Lower lobe of right lung (tissue), 2 donors: Measurements from ENCODE around the gene FAM83C. TPM values are rescaled to one million over a fixed set of nuclear protein-coding genes. Genes with fewer than 3 reads are reported as not detected.
"Not testable (repeated sequence)": the region's sequence is repeated elsewhere in the genome, so short reads cannot be mapped to it uniquely, and the experiment has no call there.

Source experiments
- ATAC-seq, 2 donors: fragments of 200-7000 bp; cut with Tn5 transposase; one replicate each; pipeline ENCODE4 v1.9.1; 2020 to 2022; ENCODE audit warnings: mild to moderate bottlenecking in 2 of 2, moderate library complexity in 2 of 2
- DNase-seq: peaks from one replicate; pipeline ENCODE4 v3.0.0-alpha.2; 2020
- H3K27ac ChIP-seq: fragments of 200-600 bp; one replicate; pipeline ENCODE4 v1.8.0; 2022
- H3K27me3 ChIP-seq: fragments of 200-600 bp; one replicate; pipeline ENCODE4 v1.8.0; 2022; ENCODE audit warnings: low read depth
- H3K36me3 ChIP-seq: fragments of 200-600 bp; one replicate; pipeline ENCODE4 v1.8.0; 2022; ENCODE audit warnings: mild to moderate bottlenecking
- H3K4me1 ChIP-seq: fragments of 200-600 bp; one replicate; pipeline ENCODE4 v1.8.0; 2022
- H3K4me3 ChIP-seq: fragments of 200-600 bp; one replicate; pipeline ENCODE4 v1.8.0; 2022; ENCODE audit warnings: mild to moderate bottlenecking
- H3K9me3 ChIP-seq: fragments of 200-600 bp; one replicate; pipeline ENCODE4 v1.8.0; 2022
- CTCF ChIP-seq: fragments of 200-600 bp; IDR thresholded peaks from one replicate; pipeline ENCODE4 v1.8.0; 2022; ENCODE audit warnings: antibody characterized with exemption, mild to moderate bottlenecking
- intact Hi-C: fragments of 100-400 bp; cut with DNase I; formaldehyde crosslinking; loops from one replicate; pipeline ENCODE4 v1.11.0; 2022
- total RNA-seq: library from RNA; stranded (reverse); fragmentation: NEBNext Ultra II Directional; extraction: Animal tissue kit (Norgen Biotek cat#: 25700); gene quantifications from one replicate; pipeline ENCODE4 v1.2.1, GENCODE V29; 2021
- donor health status: DM: no; HTN: yes; CAD: no; lungs with severe emphysema.

FAM83C gene
- total RNA-seq, 1 donor from 2014 or later = not detected

GRCh38 chr20:35264755-35265154 lies 27.5 kb downstream of the FAM83C start:
- no peak overlapping the region for H3K4me3 ChIP-seq
- intact Hi-C loops = no loop called here

GRCh38 chr20:35263532-35264341 lies 28.5 kb downstream of the FAM83C start:
- peak; percentile 83 to 89 for ATAC-seq
- H3K27me3 ChIP-seq = no peaks in the 10 kb centered on the region
- DNase-seq = peak; percentile 77
- H3K27ac ChIP-seq = peak overlapping the region; percentile 83
- intact Hi-C loops = no loop called here
- no peaks in the 10 kb centered on the region for H3K9me3 ChIP-seq
- H3K4me1 ChIP-seq = peaks cover 15% of the 10 kb centered on the region
- H3K4me3 ChIP-seq = peak overlapping the region; percentile 41
- no peak for TF ChIP-seq CTCF
- H3K36me3 ChIP-seq = peaks cover 33% of the 10 kb centered on the region

More at GRCh38 chr20:35264755-35265154, 27.5 kb downstream of the FAM83C start:
- H3K27ac ChIP-seq = peak overlapping the region; percentile 83
- no peaks in the 10 kb centered on the region for H3K27me3 ChIP-seq
- no peak for TF ChIP-seq CTCF
- ATAC-seq (peak; percentile 16 to 39), DNase-seq (no peak)
- peaks cover 24% of the 10 kb centered on the region for H3K4me1 ChIP-seq
- H3K9me3 ChIP-seq = no peaks in the 10 kb centered on the region
- H3K36me3 ChIP-seq = peaks cover 42% of the 10 kb centered on the region

- H3K4me3 ChIP-seq, intact Hi-C loops, H3K27me3 ChIP-seq, H3K9me3 ChIP-seq: not testable (repeated sequence)
- peak overlapping the region; percentile 83 for H3K27ac ChIP-seq
- H3K36me3 ChIP-seq = peaks cover 26% of the 10 kb centered on the region
- DNase-seq = peak; percentile 65
- H3K4me1 ChIP-seq = peaks cover 15% of the 10 kb centered on the region
- peak; percentile 87 to 90 for ATAC-seq
Measured at GRCh38 chr20:35262731-35263531, 29.3 kb downstream of the FAM83C start.

GRCh38 chr20:35262321-35262720 lies 29.9 kb downstream of the FAM83C start:
- H3K4me1 ChIP-seq = peaks cover 15% of the 10 kb centered on the region
- H3K4me3 ChIP-seq, H3K9me3 ChIP-seq, ATAC-seq, intact Hi-C loops, H3K27me3 ChIP-seq, DNase-seq: not testable (repeated sequence)
- H3K36me3 ChIP-seq = peaks cover 20% of the 10 kb centered on the region
- H3K27ac ChIP-seq = peak overlapping the region; percentile 41

GRCh38 chr20:35260426-35260825 lies 31.8 kb downstream of the FAM83C start:
- no peaks in the 10 kb centered on the region for H3K27me3 ChIP-seq

More at GRCh38 chr20:35260426-35260825, 31.8 kb downstream of the FAM83C start:
- Histone ChIP-seq H3K9me3 (no peaks in the 10 kb centered on the region), H3K4me3 (no peak overlapping the region), H3K27ac (no peak overlapping the region), H3K4me1 (peaks cover 15% of the 10 kb centered on the region), H3K36me3 (peaks cover 10% of the 10 kb centered on the region)
- intact Hi-C loops = no loop called here
- ATAC-seq = no peak
- no peak for TF ChIP-seq CTCF
- no peak for DNase-seq
